SK-N-SH treated with all-trans-retinoic acid at 6 μM for 48 hours (cell line): ENCODE data around the gene CYGB.

Experiments used
- BACH2 ChIP-seq: fragments of 250-450 bp; sonication (Bioruptor Pico); IDR thresholded peaks from 2 replicates; pipeline ENCODE4 v1.9.0; 2021; ENCODE audit warnings: mild to moderate bottlenecking, borderline replicate concordance
- CREB5 ChIP-seq: fragments of 250-450 bp; sonication (Bioruptor Pico); IDR thresholded peaks from 2 replicates; pipeline ENCODE4 v1.5.1; 2020; ENCODE audit warnings: low read depth, mild to moderate bottlenecking, moderate library complexity
- CSDC2 ChIP-seq: fragments of 250-450 bp; sonication (Bioruptor Pico); IDR thresholded peaks from 2 replicates; pipeline ENCODE4 v1.5.0; 2020; ENCODE audit warnings: mild to moderate bottlenecking, moderate library complexity
- ESRRG ChIP-seq: fragments of 250-450 bp; sonication (Bioruptor Pico); IDR thresholded peaks from 2 replicates; pipeline ENCODE4 v1.6.1; 2021; ENCODE audit warnings: mild to moderate bottlenecking
- OSR1 ChIP-seq: fragments of 250-450 bp; sonication (Bioruptor Pico); IDR thresholded peaks from 2 replicates; pipeline ENCODE4 v1.8.0; 2022; ENCODE audit warnings: moderate library complexity, mild to moderate bottlenecking, inconsistent platforms
- PATZ1 ChIP-seq: fragments of 250-450 bp; sonication (Bioruptor Pico); IDR thresholded peaks from 2 replicates; pipeline ENCODE4 v1.8.0; 2020; ENCODE audit warnings: mild to moderate bottlenecking, moderate library complexity, borderline replicate concordance
- TCF4 ChIP-seq: fragments of 250-450 bp; sonication (Bioruptor Pico); IDR thresholded peaks from 2 replicates; pipeline ENCODE4 v1.8.0; 2021; ENCODE audit warnings: mild to moderate bottlenecking, moderate library complexity, borderline replicate concordance
- TOX ChIP-seq: fragments of 250-450 bp; sonication (Bioruptor Pico); IDR thresholded peaks from 2 replicates; pipeline ENCODE4 v1.8.0; 2021; ENCODE audit warnings: mild to moderate bottlenecking, moderate library complexity, borderline replicate concordance
- ZC3H10 ChIP-seq: fragments of 250-450 bp; sonication (Bioruptor Pico); IDR thresholded peaks from 2 replicates; pipeline ENCODE4 v1.5.1; 2021; ENCODE audit warnings: mild to moderate bottlenecking, moderate library complexity
- ZFP3 ChIP-seq: fragments of 250-450 bp; sonication (Bioruptor Pico); IDR thresholded peaks from 2 replicates; pipeline ENCODE4 v1.5.0; 2020; ENCODE audit warnings: mild to moderate bottlenecking, moderate library complexity
- ZFP30 ChIP-seq: fragments of 450-650 bp; formaldehyde crosslinking; IDR thresholded peaks from 2 replicates; pipeline ENCODE4 v1.5.0; 2022; ENCODE audit warnings: mild to moderate bottlenecking, moderate library complexity
- ZNF70 ChIP-seq: fragments of 450-650 bp; formaldehyde crosslinking; IDR thresholded peaks from 2 replicates; pipeline ENCODE4 v1.5.0; 2020; ENCODE audit warnings: mild to moderate bottlenecking, moderate library complexity

DNA sequence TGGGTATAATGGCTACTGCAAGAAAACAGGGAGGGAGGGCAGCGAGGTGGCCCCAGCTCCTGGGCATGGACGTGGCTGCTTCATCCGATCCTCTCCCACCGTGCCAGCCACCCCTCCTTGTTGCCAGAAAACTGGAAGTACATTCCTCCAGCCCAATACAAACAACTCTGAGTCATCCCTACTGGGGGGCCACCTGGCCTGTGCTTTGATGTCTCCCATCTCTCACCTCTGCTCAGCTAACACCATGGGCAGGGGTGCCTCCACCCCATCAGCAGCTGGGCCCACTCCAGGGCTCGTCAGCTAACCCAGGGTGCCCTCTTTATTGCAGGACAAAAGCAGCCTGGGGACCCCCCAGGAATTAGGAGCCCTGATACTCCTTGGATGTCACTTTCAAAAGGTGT is 38.2 kb downstream of the CYGB start:
- TF ChIP-seq CSDC2 (no peak), CREB5 (no peak), ZFP30 (CRISPR knock-in tag) (no peak), ZFP3 (CRISPR knock-in tag) (no peak), BACH2 (CRISPR knock-in tag) (no peak), ESRRG (no peak), PATZ1 (CRISPR knock-in tag) (peak; percentile 42; the same call in 1 of the 2 replicates), ZNF70 (no peak), OSR1 (CRISPR knock-in tag) (no peak), TOX (no peak), ZC3H10 (CRISPR knock-in tag) (no peak), TCF4 (CRISPR knock-in tag) (no peak)
